K562 (cell line): ENCODE results near the gene ADORA2A. TPM values are rescaled to one million over a fixed set of nuclear protein-coding genes. Genes with fewer than 3 reads are reported as not detected.

ENCODE experiments used
- EP300 ChIP-seq: IDR thresholded peaks from 2 replicates; pipeline ENCODE4 v1.6.1; 2012; ENCODE audit warnings: low read length, improper control_type of control experiment
- FOXA1 ChIP-seq: fragments of 450-650 bp; IDR thresholded peaks from 2 replicates; pipeline ENCODE4 v1.6.1; 2016; ENCODE audit warnings: mild to moderate bottlenecking, borderline replicate concordance
- LCOR ChIP-seq: sonication (generic); formaldehyde crosslinking; IDR thresholded peaks from 2 replicates; pipeline ENCODE4 v1.8.0; 2022; ENCODE audit warnings: mild to moderate bottlenecking, missing genetic modification reagents
- MAFG ChIP-seq: fragments of 450-650 bp; conservative IDR thresholded peaks from 2 replicates; pipeline ENCODE4 v1.6.1; 2016; ENCODE audit warnings: missing genetic modification characterization, missing compliant biosample characterization
- MAFK ChIP-seq: IDR thresholded peaks from 2 replicates; pipeline ENCODE4 v1.6.1; 2011; ENCODE audit warnings: low read length, improper control_type of control experiment
- MEIS2 ChIP-seq: fragments of 450-650 bp; IDR thresholded peaks from 2 replicates; pipeline ENCODE4 v1.6.1; 2014; ENCODE audit warnings: mild to moderate bottlenecking; ENCODE audit not compliant: partially characterized antibody
- MTA2 ChIP-seq: fragments of 450-650 bp; IDR thresholded peaks from 2 replicates; pipeline ENCODE4 v1.6.1; 2016; ENCODE audit warnings: low read depth
- NCOA4 ChIP-seq: fragments of 450-650 bp; IDR thresholded peaks from 2 replicates; pipeline ENCODE4 v1.6.1; 2018; ENCODE audit warnings: mild to moderate bottlenecking; ENCODE audit not compliant: partially characterized antibody
- NR2C1 ChIP-seq, 2 experiments: fragments of 450-650 bp; IDR thresholded peaks; 2 replicates each; pipeline ENCODE4 v1.6.1; 2017; ENCODE audit warnings: mild to moderate bottlenecking in 2 of 2, antibody characterized with exemption in 1 of 2, inconsistent platforms in 1 of 2, missing compliant biosample characterization in 1 of 2, missing genetic modification characterization in 1 of 2
- PHF21A ChIP-seq: fragments of 450-650 bp; IDR thresholded peaks from 2 replicates; pipeline ENCODE4 v1.6.1; 2017; ENCODE audit warnings: low read depth, borderline replicate concordance
- POLR2H ChIP-seq: IDR thresholded peaks from 2 replicates; pipeline ENCODE4 v1.6.1; 2016; ENCODE audit warnings: missing genetic modification characterization, low read depth, mild to moderate bottlenecking, control low read depth, missing compliant biosample characterization, moderate library complexity
- RBM22 ChIP-seq: fragments of 200-400 bp; formaldehyde crosslinking; IDR thresholded peaks from 2 replicates; pipeline ENCODE4 v1.6.1; 2018; ENCODE audit warnings: low read length, low read depth; ENCODE audit not compliant: poor library complexity, severe bottlenecking
- ZNF644 ChIP-seq: fragments of 200-800 bp; sonication (Bioruptor generic); IDR thresholded peaks from 2 replicates; pipeline ENCODE4 v1.6.1; 2016; ENCODE audit warnings: low read depth, missing genetic modification characterization, missing compliant biosample characterization
- ZNF717 ChIP-seq: fragments of 250-450 bp; sonication (Bioruptor Pico); IDR thresholded peaks from 2 replicates; pipeline ENCODE4 v1.5.0; 2021
- polyA plus RNA-seq, 8 experiments: library from polyadenylated mRNA; depleted of rRNA in 4 of 8; stranded (reverse) in 5 of 8; unstranded in 3 of 8; fragments of >200 nt; fragmentation: Nextera tagmentation in 2 of 8; fragmentation: Illumina TruSeq in 1 of 8; extraction: Ambion mirVana in 2 of 8; extraction: Trizol in 1 of 8; gene quantifications; 2 replicates each; pipeline versions ENCODE4 v1.2.1 to v1.2.3, GENCODE V29; 2011 to 2014; ENCODE audit warnings: inconsistent platforms in 1 of 8, missing spikeins in 1 of 8
- total RNA-seq, 7 experiments: library from RNA; depleted of rRNA in 6 of 7; stranded (reverse); fragments of >200 nt in 6 of 7; fragmentation: Illumina TruSeq in 2 of 7; extraction: Trizol in 2 of 7; gene quantifications; 2 replicates each; pipeline versions ENCODE4 v1.2.1 to v1.2.3, GENCODE V29; 2011 to 2021; ENCODE audit warnings: low replicate concordance in 1 of 7
- TF ChIP-seq, protein P1 (sequence below), 2 experiments: fragments of 450-650 bp in 1 of 2; sonication (generic) in 1 of 2; formaldehyde crosslinking in 1 of 2; IDR thresholded peaks in 1 of 2; conservative IDR thresholded peaks in 1 of 2; 2 replicates each; pipeline versions ENCODE4 v1.6.1 to v1.8.1; 2016 to 2023; ENCODE audit warnings: mild to moderate bottlenecking in 2 of 2, moderate library complexity in 2 of 2, inconsistent platforms in 1 of 2, missing genetic modification reagents in 1 of 2
- TF ChIP-seq, protein P2 (sequence below): sonication (generic); formaldehyde crosslinking; IDR thresholded peaks from 2 replicates; pipeline ENCODE4 v1.8.0; 2023; ENCODE audit warnings: mild to moderate bottlenecking, missing genetic modification reagents
- TF ChIP-seq, protein P3 (sequence below): fragments of 450-650 bp; IDR thresholded peaks from 2 replicates; pipeline ENCODE4 v1.6.1; 2016; ENCODE audit warnings: mild to moderate bottlenecking
- TF ChIP-seq, protein P4 (sequence below): fragments of 250-450 bp; sonication (Bioruptor Pico); IDR thresholded peaks from 2 replicates; pipeline ENCODE4 v1.4.0; 2020; ENCODE audit warnings: mild to moderate bottlenecking, moderate library complexity, borderline replicate concordance
- TF ChIP-seq, protein P5 (sequence below): fragments of 200-400 bp; formaldehyde crosslinking; IDR thresholded peaks from 2 replicates; pipeline ENCODE4 v1.6.1; 2017; ENCODE audit warnings: mild to moderate bottlenecking, low read depth, low read length, moderate library complexity

Gene ADORA2A
- total and polyA plus RNA-seq, 9 of the 15 experiments (the other 6 are each of a cell fraction or from before 2014, with no cell fraction given): 0.15 to 2.1 (median 0.66) TPM; not detected in 2

DNA sequence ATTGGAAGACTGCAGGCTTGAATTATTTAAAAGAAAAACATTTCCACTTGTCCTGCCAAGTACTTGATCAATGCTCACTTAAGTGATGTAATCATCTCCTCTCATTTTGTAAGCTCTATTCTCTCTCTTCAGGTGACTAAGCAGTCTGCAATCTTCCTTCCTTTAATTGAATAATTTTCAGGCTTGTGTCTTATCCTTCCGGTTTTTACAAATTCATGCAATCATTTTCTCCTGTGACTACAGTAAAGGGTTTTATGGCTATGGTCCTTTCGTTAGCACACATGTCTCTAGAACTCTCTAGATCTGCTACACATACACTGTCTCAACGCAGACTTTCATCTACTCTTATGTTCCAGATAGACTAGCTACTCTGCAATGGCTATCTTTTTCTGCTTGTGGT is 55.2 kb downstream of the ADORA2A start (continued):
- TF ChIP-seq, protein P1, sequence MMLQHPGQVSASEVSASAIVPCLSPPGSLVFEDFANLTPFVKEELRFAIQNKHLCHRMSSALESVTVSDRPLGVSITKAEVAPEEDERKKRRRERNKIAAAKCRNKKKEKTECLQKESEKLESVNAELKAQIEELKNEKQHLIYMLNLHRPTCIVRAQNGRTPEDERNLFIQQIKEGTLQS (IDR thresholded peaks at IDR 0.05): peak; percentile 89
- TF ChIP-seq, protein P1 (CRISPR knock-in tag; conservative IDR thresholded peaks at IDR 0.05): no peak
- TF ChIP-seq MAFG (tag) (peak; percentile 61; the same call in 1 of the 2 replicates), NR2C1 (IDR thresholded peaks at IDR 0.05) (no peak), NR2C1 (tag; IDR thresholded peaks at IDR 0.05) (no peak), LCOR (no peak), MTA2 (no peak), ZNF644 (tag) (no peak), POLR2H (tag) (peak; percentile 47; the same call in 1 of the 2 replicates), EP300 (peak; percentile 30), PHF21A (no peak), FOXA1 (no peak), MEIS2 (peak; percentile 31), NCOA4 (no peak), ZNF717 (CRISPR knock-in tag) (no peak), MAFK (peak; percentile 47; the same call in 1 of the 2 replicates), RBM22 (no peak)
- TF ChIP-seq, protein P2, sequence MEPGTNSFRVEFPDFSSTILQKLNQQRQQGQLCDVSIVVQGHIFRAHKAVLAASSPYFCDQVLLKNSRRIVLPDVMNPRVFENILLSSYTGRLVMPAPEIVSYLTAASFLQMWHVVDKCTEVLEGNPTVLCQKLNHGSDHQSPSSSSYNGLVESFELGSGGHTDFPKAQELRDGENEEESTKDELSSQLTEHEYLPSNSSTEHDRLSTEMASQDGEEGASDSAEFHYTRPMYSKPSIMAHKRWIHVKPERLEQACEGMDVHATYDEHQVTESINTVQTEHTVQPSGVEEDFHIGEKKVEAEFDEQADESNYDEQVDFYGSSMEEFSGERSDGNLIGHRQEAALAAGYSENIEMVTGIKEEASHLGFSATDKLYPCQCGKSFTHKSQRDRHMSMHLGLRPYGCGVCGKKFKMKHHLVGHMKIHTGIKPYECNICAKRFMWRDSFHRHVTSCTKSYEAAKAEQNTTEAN: no peak
- TF ChIP-seq, protein P3, sequence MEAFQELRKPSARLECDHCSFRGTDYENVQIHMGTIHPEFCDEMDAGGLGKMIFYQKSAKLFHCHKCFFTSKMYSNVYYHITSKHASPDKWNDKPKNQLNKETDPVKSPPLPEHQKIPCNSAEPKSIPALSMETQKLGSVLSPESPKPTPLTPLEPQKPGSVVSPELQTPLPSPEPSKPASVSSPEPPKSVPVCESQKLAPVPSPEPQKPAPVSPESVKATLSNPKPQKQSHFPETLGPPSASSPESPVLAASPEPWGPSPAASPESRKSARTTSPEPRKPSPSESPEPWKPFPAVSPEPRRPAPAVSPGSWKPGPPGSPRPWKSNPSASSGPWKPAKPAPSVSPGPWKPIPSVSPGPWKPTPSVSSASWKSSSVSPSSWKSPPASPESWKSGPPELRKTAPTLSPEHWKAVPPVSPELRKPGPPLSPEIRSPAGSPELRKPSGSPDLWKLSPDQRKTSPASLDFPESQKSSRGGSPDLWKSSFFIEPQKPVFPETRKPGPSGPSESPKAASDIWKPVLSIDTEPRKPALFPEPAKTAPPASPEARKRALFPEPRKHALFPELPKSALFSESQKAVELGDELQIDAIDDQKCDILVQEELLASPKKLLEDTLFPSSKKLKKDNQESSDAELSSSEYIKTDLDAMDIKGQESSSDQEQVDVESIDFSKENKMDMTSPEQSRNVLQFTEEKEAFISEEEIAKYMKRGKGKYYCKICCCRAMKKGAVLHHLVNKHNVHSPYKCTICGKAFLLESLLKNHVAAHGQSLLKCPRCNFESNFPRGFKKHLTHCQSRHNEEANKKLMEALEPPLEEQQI: no peak
- TF ChIP-seq, protein P4, sequence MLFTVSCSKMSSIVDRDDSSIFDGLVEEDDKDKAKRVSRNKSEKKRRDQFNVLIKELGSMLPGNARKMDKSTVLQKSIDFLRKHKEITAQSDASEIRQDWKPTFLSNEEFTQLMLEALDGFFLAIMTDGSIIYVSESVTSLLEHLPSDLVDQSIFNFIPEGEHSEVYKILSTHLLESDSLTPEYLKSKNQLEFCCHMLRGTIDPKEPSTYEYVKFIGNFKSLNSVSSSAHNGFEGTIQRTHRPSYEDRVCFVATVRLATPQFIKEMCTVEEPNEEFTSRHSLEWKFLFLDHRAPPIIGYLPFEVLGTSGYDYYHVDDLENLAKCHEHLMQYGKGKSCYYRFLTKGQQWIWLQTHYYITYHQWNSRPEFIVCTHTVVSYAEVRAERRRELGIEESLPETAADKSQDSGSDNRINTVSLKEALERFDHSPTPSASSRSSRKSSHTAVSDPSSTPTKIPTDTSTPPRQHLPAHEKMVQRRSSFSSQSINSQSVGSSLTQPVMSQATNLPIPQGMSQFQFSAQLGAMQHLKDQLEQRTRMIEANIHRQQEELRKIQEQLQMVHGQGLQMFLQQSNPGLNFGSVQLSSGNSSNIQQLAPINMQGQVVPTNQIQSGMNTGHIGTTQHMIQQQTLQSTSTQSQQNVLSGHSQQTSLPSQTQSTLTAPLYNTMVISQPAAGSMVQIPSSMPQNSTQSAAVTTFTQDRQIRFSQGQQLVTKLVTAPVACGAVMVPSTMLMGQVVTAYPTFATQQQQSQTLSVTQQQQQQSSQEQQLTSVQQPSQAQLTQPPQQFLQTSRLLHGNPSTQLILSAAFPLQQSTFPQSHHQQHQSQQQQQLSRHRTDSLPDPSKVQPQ (CRISPR knock-in tag): no peak
- TF ChIP-seq, protein P5, sequence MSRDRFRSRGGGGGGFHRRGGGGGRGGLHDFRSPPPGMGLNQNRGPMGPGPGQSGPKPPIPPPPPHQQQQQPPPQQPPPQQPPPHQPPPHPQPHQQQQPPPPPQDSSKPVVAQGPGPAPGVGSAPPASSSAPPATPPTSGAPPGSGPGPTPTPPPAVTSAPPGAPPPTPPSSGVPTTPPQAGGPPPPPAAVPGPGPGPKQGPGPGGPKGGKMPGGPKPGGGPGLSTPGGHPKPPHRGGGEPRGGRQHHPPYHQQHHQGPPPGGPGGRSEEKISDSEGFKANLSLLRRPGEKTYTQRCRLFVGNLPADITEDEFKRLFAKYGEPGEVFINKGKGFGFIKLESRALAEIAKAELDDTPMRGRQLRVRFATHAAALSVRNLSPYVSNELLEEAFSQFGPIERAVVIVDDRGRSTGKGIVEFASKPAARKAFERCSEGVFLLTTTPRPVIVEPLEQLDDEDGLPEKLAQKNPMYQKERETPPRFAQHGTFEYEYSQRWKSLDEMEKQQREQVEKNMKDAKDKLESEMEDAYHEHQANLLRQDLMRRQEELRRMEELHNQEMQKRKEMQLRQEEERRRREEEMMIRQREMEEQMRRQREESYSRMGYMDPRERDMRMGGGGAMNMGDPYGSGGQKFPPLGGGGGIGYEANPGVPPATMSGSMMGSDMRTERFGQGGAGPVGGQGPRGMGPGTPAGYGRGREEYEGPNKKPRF: no peak
